HepG2 (cell line): ENCODE results near the gene H3-3A. TPM values are rescaled to one million over a fixed set of nuclear protein-coding genes. Genes with fewer than 3 reads are reported as not detected.

ENCODE experiments used
- ATAC-seq: fragments of 200-7000 bp; cut with Tn5 transposase; 3 replicates; pipeline ENCODE4 v1.9.1; 2020; ENCODE audit warnings: mild to moderate bottlenecking, moderate library complexity
- BruUV-seq: library from RNA; stranded (reverse); fragments of 400-500 nt; replicated peaks from 2 replicates; lab custom pipeline; 2021; lab: Mats Ljungman, UMichigan
- CTCF ChIA-PET: fragments of 300-600 bp; formaldehyde crosslinking; extraction: SDS; loops from one replicate; lab custom pipeline; 2021; ENCODE audit warnings: low total read pairs, inconsistent platforms, low intra/inter-chr PET ratio; lab: Yijun Ruan, JAX
- POLR2A ChIA-PET: fragments of 350-600 bp; sonication (Branson Sonifier 250); formaldehyde crosslinking; loops from one replicate; lab custom pipeline; 2020; ENCODE audit warnings: antibody characterized with exemption, inconsistent platforms; lab: Yijun Ruan, JAX
- DNase-seq: peaks from one replicate; pipeline ENCODE4 v3.0.0-alpha.2; 2015; ENCODE audit warnings: low spot score
- FAIRE-seq: peaks from 3 replicates; lab custom pipeline; 2011; peaks lifted over from hg19 to GRCh38; lab: Jason Lieb, UNC
- H2AFZ ChIP-seq: one replicate; pipeline ENCODE4 v1.6.1; 2011; ENCODE audit warnings: low read length, inconsistent platforms
- H3K27ac ChIP-seq: fragments of 300-600 bp; 3 replicates; pipeline ENCODE4 v1.8.0; 2011; ENCODE audit warnings: mixed run types, mild to moderate bottlenecking, mixed read lengths, low read length, inconsistent platforms; ENCODE audit not compliant: insufficient read depth; ENCODE audit errors: extremely low read length
- H3K27me3 ChIP-seq, 2 experiments: fragments of 200-600 bp in 1 of 2; 2 replicates in 1 of 2; 3 replicates in 1 of 2; pipeline versions ENCODE4 v1.6.0 to v1.8.0; 2011; ENCODE audit warnings: low read length in 2 of 2, mild to moderate bottlenecking in 2 of 2, moderate library complexity in 2 of 2, inconsistent platforms in 1 of 2; ENCODE audit not compliant: insufficient read depth in 2 of 2, control insufficient read depth in 1 of 2
- H3K36me3 ChIP-seq, 2 experiments: fragments of 200-600 bp in 1 of 2; replicated peaks in 1 of 2; 2 replicates in 1 of 2; 3 replicates in 1 of 2; pipeline versions ENCODE4 v1.5.1 to v1.8.0; 2011; ENCODE audit warnings: low read length in 2 of 2, inconsistent platforms in 1 of 2; ENCODE audit not compliant: insufficient read depth in 2 of 2, control insufficient read depth in 1 of 2
- H3K4me1 ChIP-seq: 2 replicates; pipeline ENCODE4 v1.5.1; 2012; ENCODE audit warnings: low read length, inconsistent platforms; ENCODE audit not compliant: insufficient read depth
- H3K4me2 ChIP-seq: 2 replicates; pipeline ENCODE4 v1.6.0; 2011; ENCODE audit warnings: low read depth, low read length, inconsistent platforms
- H3K4me3 ChIP-seq, 3 experiments: fragments of 200-600 bp in 1 of 3; sonication (generic), shearing (Covaris generic) in 1 of 3; replicated peaks in 1 of 3; 2 replicates each; pipeline ENCODE4 v1.5.1; 2011 to 2016; ENCODE audit warnings: low read length in 3 of 3, inconsistent platforms in 2 of 3, low read depth in 2 of 3, mild to moderate bottlenecking in 2 of 3, control low read depth in 1 of 3, mixed read lengths in 1 of 3; ENCODE audit not compliant: insufficient read depth in 1 of 3
- H3K79me2 ChIP-seq: one replicate; pipeline ENCODE4 v1.6.1; 2011; ENCODE audit warnings: low read length, inconsistent platforms; ENCODE audit not compliant: insufficient read depth
- H3K9ac ChIP-seq: 2 replicates; pipeline ENCODE4 v1.6.0; 2011; ENCODE audit warnings: mild to moderate bottlenecking, low read depth, low read length, inconsistent platforms; ENCODE audit not compliant: insufficient read depth
- H3K9me3 ChIP-seq: 2 replicates; pipeline ENCODE4 v1.5.1; 2012; ENCODE audit warnings: mild to moderate bottlenecking, low read length
- H4K20me1 ChIP-seq: 2 replicates; pipeline ENCODE4 v1.6.0; 2011; ENCODE audit warnings: inconsistent platforms, mild to moderate bottlenecking, low read length, moderate library complexity; ENCODE audit not compliant: insufficient read depth
- CERS6 ChIP-seq: sonication (generic); formaldehyde crosslinking; IDR thresholded peaks from 2 replicates; pipeline ENCODE4 v1.5.0; 2020; ENCODE audit warnings: missing genetic modification reagents
- CREB1 ChIP-seq, 2 experiments: fragments of 450-650 bp in 1 of 2; IDR thresholded peaks; 2 replicates each; pipeline ENCODE4 v1.6.1; 2016 to 2017; ENCODE audit warnings: control low read depth in 1 of 2, mild to moderate bottlenecking in 1 of 2, missing compliant biosample characterization in 1 of 2, missing genetic modification characterization in 1 of 2
- ETV6 ChIP-seq: sonication (generic); formaldehyde crosslinking; conservative IDR thresholded peaks from 2 replicates; pipeline ENCODE4 v1.4.0; 2020; ENCODE audit warnings: missing genetic modification reagents
- HOXA7 ChIP-seq: sonication (generic); formaldehyde crosslinking; IDR thresholded peaks from 2 replicates; pipeline ENCODE4 v1.8.1; 2022; ENCODE audit warnings: mild to moderate bottlenecking, missing genetic modification reagents, moderate library complexity
- KLF13 ChIP-seq: sonication (generic); formaldehyde crosslinking; IDR thresholded peaks from 2 replicates; pipeline ENCODE4 v1.4.0; 2020; ENCODE audit warnings: mild to moderate bottlenecking, missing genetic modification reagents
- NBN ChIP-seq: fragments of 450-650 bp; conservative IDR thresholded peaks from 2 replicates; pipeline ENCODE4 v1.6.1; 2017
- NFRKB ChIP-seq: fragments of 450-650 bp; IDR thresholded peaks from 2 replicates; pipeline ENCODE4 v1.6.1; 2017
- POGK ChIP-seq: sonication (generic); formaldehyde crosslinking; conservative IDR thresholded peaks from 2 replicates; pipeline ENCODE4 v1.8.0; 2022; ENCODE audit warnings: mild to moderate bottlenecking, moderate library complexity, missing genetic modification reagents
- RFX3 ChIP-seq: IDR thresholded peaks from 2 replicates; pipeline ENCODE4 v1.6.1; 2016; ENCODE audit warnings: missing biosample characterization, missing genetic modification reagents
- TRIM22 ChIP-seq: fragments of 450-650 bp; IDR thresholded peaks from 2 replicates; pipeline ENCODE4 v1.6.1; 2017
- UBTF ChIP-seq: sonication (generic); formaldehyde crosslinking; IDR thresholded peaks from 2 replicates; pipeline ENCODE4 v1.4.0; 2020; ENCODE audit warnings: mild to moderate bottlenecking, missing genetic modification reagents
- ZNF180 ChIP-seq: sonication (generic); formaldehyde crosslinking; IDR thresholded peaks from 2 replicates; pipeline ENCODE4 v1.4.0; 2020; ENCODE audit warnings: low read depth, missing genetic modification reagents, borderline replicate concordance
- ZNF276 ChIP-seq: sonication (generic); formaldehyde crosslinking; IDR thresholded peaks from 2 replicates; pipeline ENCODE4 v1.4.0; 2020; ENCODE audit warnings: mild to moderate bottlenecking, low read depth, missing genetic modification reagents
- ZNF317 ChIP-seq: sonication (generic); formaldehyde crosslinking; IDR thresholded peaks from 2 replicates; pipeline ENCODE4 v1.5.0; 2020; ENCODE audit warnings: mild to moderate bottlenecking, missing genetic modification reagents
- ZNF552 ChIP-seq: sonication (generic); formaldehyde crosslinking; IDR thresholded peaks from 2 replicates; pipeline ENCODE4 v1.9.0; 2022; ENCODE audit warnings: missing genetic modification reagents, mild to moderate bottlenecking, borderline replicate concordance
- ZNF720 ChIP-seq: sonication (generic); formaldehyde crosslinking; IDR thresholded peaks from 2 replicates; pipeline ENCODE4 v1.4.0; 2020; ENCODE audit warnings: missing genetic modification reagents
- WGBS: methylation state at CpG from one replicate; pipeline ENCODE4 v1.1.6; 2017; ENCODE audit warnings: low lambda C conversion rate; 5-methylcytosine and 5-hydroxymethylcytosine counted together
- in situ Hi-C: cut with HindIII; loops from 2 replicates; pipeline ENCODE4 v1.10.0; 2017; ENCODE audit warnings: low pct_unique_long_range_greater_than_20kb; ENCODE audit not compliant: extremely low pct_ligation_motif_present
- intact Hi-C: fragments of 100-400 bp; cut with micrococcal nuclease; formaldehyde crosslinking; loops from one replicate; pipeline ENCODE4 v1.10.0; 2022; ENCODE audit not compliant: unreplicated experiment
- polyA plus RNA-seq, 8 experiments: library from polyadenylated mRNA; depleted of rRNA in 3 of 8; stranded (reverse) in 7 of 8; unstranded in 1 of 8; fragments of >200 nt; fragmentation: Illumina TruSeq in 4 of 8; extraction: Trizol in 4 of 8; gene quantifications; 2 replicates each; pipeline versions ENCODE4 v1.2.1 to v1.2.3, GENCODE V29; 2011 to 2016; ENCODE audit warnings: low read depth in 4 of 8, missing spikeins in 1 of 8, mixed read lengths in 1 of 8; ENCODE audit not compliant: insufficient read depth in 1 of 8
- total RNA-seq, 5 experiments: library from RNA; depleted of rRNA; stranded (reverse); fragments of >200 nt; fragmentation: Illumina TruSeq; extraction: Trizol; gene quantifications; 2 replicates each; pipeline ENCODE4 v1.2.3, GENCODE V29; 2016; ENCODE audit warnings: low read depth in 1 of 5

H3-3A gene
- total and polyA plus RNA-seq, 2 of the 13 experiments (the other 11 are each of a cell fraction or from before 2014, with no cell fraction given), result 221 to 320 TPM

- TF ChIP-seq HOXA7 (CRISPR knock-in tag) (no peak), POGK (CRISPR knock-in tag) (no peak), TRIM22 (no peak), ETV6 (CRISPR knock-in tag) (no peak)
These were observed 30.4 kb downstream of the H3-3A start (continued) for GRCh38 chr1:226092965-226093364.

GRCh38 chr1:226093621-226094020, 31.1 kb downstream of the H3-3A start:
- no CpG with 5 or more reads among the region's 2 CpGs for WGBS
- Histone ChIP-seq H3K79me2 (no peaks in the 10 kb centered on the region), H3K9me3 (no peaks in the 10 kb centered on the region)
- no peak for FAIRE-seq
- BruUV-seq, result no TSS peak
- TF ChIP-seq ZNF552 (CRISPR knock-in tag), result no peak
- TF ChIP-seq ZNF720 (CRISPR knock-in tag), result no peak
- TF ChIP-seq ZNF180 (CRISPR knock-in tag), result no peak
- TF ChIP-seq CERS6 (CRISPR knock-in tag), result no peak
- no peak for TF ChIP-seq NFRKB
- TF ChIP-seq RFX3 (CRISPR knock-in tag), result no peak
- TF ChIP-seq UBTF (CRISPR knock-in tag), result no peak
- no peak for TF ChIP-seq CREB1 (IDR thresholded peaks at IDR 0.05)
- TF ChIP-seq CREB1 (CRISPR knock-in tag; IDR thresholded peaks at IDR 0.05), result no peak
- no peak for TF ChIP-seq NBN
- TF ChIP-seq KLF13, result no peak
- TF ChIP-seq ZNF276 (CRISPR knock-in tag), result no peak
- no peak for TF ChIP-seq ZNF317 (CRISPR knock-in tag)
- TF ChIP-seq, all 625 proteins: peak for 0
- Histone ChIP-seq H3K36me3 (no peaks in the 10 kb centered on the region), H3K4me1 (peaks cover 6% of the 10 kb centered on the region; the same call in 1 of the 2 replicates), H4K20me1 (no peaks in the 10 kb centered on the region), H3K27ac (no peak overlapping the region), H3K9ac (no peak overlapping the region), H2AFZ (no peak overlapping the region), H3K27me3 (peaks cover 0 to 7% of the 10 kb centered on the region in 2 experiments; a peak in 1 of 5 replicates), H3K4me3 (no peak overlapping the region), H3K4me2 (no peak overlapping the region)
- ChIA-PET CTCF (no interaction called here), POLR2A (interaction anchor here (1.1 kb wide), 1 partner anchor 10 kb away, joined by 3 read pairs; no protein-coding TSS in a partner anchor)
- DNase-seq (no peak), ATAC-seq (no peak)
- in situ Hi-C loops (no loop called here), intact Hi-C loops (no loop called here)
